HG03196 (cell line): ENCODE data around the gene REXO1.

Experiments
- ATAC-seq: cut with Tn5 transposase; IDR thresholded peaks from one replicate; pipeline ENCODE4 v1.9.1; 2021; ENCODE audit not compliant: unreplicated experiment

Gene REXO1

DNA sequence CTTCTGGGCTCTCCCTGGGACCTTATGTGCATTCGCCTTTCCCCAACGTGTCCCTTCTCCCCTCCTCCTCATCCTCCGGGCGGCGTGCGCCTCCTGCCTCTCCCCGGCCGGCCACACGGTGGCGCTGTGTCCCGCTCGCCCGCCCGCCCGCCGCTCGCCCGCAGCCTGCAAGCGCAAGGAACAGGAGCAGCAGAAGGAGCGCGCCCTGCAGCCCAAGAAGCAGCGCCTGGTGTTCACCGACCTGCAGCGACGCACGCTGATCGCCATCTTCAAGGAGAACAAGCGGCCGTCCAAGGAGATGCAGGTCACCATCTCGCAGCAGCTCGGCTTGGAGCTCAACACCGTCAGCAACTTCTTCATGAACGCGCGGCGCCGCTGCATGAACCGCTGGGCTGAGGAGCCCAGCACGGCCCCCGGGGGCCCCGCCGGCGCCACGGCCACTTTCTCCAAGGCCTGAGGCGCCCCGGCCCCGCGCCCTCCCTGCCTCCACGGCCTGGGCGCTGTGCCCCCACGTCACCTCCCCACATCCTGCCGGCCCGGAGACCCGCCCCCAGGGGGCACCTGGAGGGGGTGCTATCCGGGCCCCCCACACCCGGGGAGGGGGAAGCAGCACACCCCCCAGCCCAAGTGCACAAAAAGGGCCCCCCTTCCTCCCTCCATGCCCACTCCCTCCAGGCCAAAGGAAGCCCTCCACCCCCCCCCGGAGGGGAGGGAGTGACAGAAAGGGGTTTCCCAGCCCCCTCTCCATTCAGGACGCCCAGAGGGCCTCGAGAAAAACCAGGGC, 73.1 kb downstream of the REXO1 start:
- no peak for ATAC-seq

DNA sequence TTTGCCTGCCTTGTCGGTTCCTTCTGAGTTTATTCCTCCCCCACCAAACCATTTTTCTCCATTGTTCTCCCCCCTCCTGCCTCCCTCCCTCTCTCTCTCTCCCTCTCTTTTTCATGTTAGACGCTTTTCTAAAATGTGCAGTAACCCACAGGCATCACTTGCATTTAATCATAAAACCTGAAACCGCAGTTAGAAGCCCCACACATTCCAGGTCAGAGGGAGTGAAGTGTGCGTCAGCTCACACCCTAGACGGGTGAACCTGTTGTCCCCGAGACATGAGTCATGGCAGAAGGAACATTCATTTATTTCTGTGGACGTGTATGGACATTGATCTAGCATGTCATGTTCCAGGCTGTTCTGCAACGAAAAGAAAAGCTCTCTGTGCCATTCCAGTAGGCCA, 75.1 kb downstream of the REXO1 start:
- no peak for ATAC-seq

DNA sequence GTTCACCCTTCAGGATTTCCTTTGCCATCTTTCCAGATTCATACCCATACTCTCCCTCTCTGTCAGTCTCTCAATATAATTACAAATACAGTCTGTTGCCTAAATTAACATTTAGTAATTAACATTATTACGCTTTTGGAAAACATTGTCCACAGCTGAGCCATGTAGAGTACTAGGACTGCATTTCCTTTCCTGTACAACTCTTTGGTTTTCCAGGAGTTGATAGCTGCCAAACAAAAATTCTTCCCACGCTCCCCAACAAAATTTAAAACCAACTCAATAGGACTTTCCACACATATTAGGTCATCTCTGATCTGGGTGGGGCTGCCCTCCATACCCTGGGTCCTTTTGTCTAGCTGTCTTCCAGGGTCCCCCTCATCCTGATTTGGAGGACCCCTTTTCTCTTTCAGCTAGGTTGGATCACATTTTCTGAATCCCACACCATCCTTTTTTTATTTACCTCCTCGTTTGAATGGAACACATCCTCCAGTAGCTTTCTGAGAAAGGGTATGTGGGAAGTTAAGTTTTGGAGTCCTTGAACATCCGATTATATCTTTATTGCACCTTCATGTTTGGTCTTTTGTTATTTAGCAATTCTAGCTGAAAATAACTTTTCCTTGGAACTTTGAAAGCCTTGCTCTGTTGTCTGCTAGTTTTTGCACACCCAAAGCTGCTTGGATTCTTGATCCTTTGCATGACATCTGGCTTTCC, 77.3 kb downstream of the REXO1 start:
- ATAC-seq: no peak

DNA sequence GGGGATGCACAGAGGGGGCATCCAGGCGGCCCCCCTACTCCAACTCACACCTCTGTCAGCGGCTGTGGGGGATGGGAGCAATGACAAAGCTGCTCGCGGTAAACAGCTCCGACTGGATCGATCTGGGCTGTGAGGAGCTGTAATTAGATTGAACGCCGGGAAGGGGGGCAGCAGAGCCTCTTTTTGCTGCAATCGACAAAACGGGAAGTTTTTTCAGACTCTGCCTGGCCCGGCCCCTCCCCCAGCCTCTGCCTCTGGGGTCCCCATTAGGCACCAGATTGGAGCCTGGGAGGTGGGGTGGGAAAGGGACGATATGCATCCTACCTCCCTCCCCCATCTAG, 78.7 kb downstream of the REXO1 start:
- ATAC-seq: no peak

- no peak for ATAC-seq
Observed at GRCh38 chr19:1768918-1769644, 79.2 kb downstream of the REXO1 start.

DNA sequence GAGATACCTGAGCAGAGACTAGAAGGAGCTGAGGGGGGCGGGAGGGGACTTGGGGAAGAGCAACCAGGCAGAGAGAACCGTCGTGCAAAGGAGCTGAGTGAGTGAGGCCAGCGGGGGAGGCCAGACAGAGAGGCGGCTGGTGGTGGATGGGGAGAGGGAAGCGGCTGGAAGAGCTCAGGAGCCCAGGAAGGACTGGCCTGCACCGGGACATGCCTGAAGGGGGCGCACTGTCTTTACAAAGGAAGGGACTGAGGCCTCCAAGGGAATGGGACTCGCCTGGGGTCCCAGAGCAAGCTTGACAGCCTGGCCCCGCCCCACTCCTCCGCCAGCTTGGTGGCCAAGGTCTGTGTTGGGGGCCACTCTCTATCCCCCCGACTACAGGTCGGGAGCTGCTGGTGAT, 80.0 kb downstream of the REXO1 start:
- ATAC-seq: no peak

GRCh38 chr19:1767464-1767933, 80.8 kb downstream of the REXO1 start:
- no peak for ATAC-seq

- ATAC-seq: no peak
Observed at GRCh38 chr19:1766800-1767352, 81.4 kb downstream of the REXO1 start.

DNA sequence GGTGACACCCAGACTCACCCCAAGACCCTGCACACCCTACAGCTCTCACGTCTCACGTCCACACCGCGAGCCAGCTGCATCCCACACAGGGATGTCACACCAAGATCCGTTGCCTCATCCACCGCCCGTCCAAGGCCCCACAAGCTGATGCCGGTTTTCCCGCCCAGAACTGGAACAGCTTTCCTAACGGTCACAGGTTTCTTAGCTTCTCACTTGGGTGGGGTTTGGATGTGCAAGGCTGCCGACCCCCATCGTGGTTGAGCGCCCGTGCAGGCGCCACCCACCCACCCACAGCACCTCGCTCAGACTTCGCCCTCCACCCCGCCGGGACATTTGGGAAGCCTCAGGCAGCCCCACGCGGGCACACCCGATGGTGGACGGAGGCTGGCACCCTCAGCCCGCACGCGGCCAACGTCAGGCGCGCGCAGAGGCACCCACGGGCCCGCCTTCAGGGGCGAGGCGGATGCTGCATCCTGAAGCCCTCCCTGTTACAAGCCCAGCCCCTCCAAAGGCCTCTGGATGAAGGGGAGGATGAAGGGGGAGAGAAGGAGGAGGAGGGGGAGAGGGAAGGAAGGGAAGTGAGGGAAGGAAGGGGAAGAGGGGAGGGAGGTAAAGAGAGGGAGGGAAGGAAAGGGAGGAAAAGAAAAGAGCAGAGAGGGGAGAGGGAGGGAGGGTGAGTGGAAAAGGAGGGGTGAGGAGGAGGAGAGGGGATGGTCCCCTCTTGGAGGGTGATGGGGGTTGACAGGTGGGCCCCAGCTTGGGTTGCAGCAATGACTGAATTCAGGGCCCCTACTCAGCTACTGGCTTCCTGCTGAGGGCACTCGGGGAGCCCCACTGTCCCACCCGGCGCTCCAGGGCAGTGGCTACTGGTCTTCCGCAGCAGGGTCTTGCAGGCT, 82.1 kb downstream of the REXO1 start:
- ATAC-seq: no peak
